ENCODE measurements around the gene ZNF835.

Gene ZNF835

DNA sequence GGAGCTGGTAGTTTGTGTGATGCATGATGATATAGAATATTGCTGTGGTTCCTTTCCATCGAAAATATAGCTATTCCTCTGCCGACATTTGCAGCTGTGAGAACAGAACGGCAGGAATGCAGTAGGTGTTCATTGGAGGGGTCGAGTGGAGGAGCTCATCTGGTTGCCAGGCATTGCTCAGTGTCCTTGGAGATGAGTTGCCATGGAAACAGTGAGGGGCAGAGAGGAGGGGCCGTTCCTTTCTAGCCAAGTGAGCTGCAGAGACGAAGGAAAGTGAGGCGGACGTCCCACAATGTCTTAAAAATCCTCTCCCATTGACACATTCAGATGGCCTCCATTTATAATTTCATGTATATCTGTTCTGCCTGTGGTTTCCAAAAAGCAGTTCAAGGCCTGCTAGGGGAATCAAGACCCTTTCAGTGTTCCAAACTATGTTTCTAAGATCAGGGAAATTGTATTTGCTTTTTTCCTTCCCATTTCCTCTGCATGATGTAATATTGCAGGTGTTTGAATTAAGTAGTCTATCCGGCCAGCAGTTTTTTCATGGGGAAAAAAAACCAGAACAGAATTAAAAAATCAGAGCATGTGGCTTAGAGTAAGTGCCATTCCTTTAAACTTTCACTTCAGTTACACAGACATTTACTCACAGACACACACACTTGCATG is 41.2 kb upstream of the ZNF835 start:
- Histone ChIP-seq H3K79me2 (ENCODE audit: control insufficient read depth, low read length) (no peaks in the 10 kb centered on the region), H3K4me3 (ENCODE audit: low read length) (no peak overlapping the region), H3K27ac (ENCODE audit: low read depth, low read length) (no peak overlapping the region), H3K4me1 (ENCODE audit: control insufficient read depth, low read length) (no peaks in the 10 kb centered on the region), H3K36me3 (ENCODE audit: control insufficient read depth, low read length) (no peaks in the 10 kb centered on the region), H3K27me3 (ENCODE audit: control insufficient read depth, low read length) (no peaks in the 10 kb centered on the region), H3F3A (ENCODE audit: control insufficient read depth, insufficient read depth) (no peaks in the 10 kb centered on the region), H3K9me2 (replicated peaks; ENCODE audit: control insufficient read depth, low read length) (no peaks in the 10 kb centered on the region), H4K20me1 (ENCODE audit: control insufficient read depth, insufficient read depth, low read depth, low read length) (no peaks in the 10 kb centered on the region), H3K4me2 (ENCODE audit: low read length) (no peak overlapping the region), H3K9me3 (ENCODE audit: control insufficient read depth, insufficient read depth, low read length) (no peaks in the 10 kb centered on the region; the same call in 1 of the 2 replicates)
- TF ChIP-seq, protein P1, sequence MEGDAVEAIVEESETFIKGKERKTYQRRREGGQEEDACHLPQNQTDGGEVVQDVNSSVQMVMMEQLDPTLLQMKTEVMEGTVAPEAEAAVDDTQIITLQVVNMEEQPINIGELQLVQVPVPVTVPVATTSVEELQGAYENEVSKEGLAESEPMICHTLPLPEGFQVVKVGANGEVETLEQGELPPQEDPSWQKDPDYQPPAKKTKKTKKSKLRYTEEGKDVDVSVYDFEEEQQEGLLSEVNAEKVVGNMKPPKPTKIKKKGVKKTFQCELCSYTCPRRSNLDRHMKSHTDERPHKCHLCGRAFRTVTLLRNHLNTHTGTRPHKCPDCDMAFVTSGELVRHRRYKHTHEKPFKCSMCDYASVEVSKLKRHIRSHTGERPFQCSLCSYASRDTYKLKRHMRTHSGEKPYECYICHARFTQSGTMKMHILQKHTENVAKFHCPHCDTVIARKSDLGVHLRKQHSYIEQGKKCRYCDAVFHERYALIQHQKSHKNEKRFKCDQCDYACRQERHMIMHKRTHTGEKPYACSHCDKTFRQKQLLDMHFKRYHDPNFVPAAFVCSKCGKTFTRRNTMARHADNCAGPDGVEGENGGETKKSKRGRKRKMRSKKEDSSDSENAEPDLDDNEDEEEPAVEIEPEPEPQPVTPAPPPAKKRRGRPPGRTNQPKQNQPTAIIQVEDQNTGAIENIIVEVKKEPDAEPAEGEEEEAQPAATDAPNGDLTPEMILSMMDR (IDR thresholded peaks at IDR 0.05; ENCODE audit: low read depth, low read length, poor library complexity, severe bottlenecking): no peak
- no peak for TF ChIP-seq EZH2phosphoT487 (IDR thresholded peaks at IDR 0.05; ENCODE audit: borderline replicate concordance, low read length)

DNA sequence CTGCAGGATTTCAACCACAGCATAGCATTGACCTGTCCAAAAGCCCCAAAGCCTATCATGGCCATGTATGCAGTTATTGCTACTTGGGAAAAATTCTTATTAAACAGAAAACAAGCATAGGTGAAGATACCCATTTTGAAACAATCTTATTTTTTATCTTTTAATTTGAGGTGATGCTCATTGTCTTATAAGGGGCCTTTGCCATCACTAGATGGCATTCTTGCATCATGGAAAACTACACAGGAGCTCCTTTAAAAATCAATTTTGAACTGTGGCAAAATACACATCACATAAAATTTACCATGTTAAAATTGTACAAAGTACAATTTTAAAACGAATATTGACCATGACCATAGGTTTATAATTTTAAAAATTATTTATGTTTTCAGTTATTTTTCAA is 38.9 kb upstream of the ZNF835 start:
- Histone ChIP-seq H3K9me3 (ENCODE audit: control insufficient read depth, insufficient read depth, low read length) (no peaks in the 10 kb centered on the region), H3K4me2 (ENCODE audit: low read length) (no peak overlapping the region)
- TF ChIP-seq, protein P1 (IDR thresholded peaks at IDR 0.05; ENCODE audit: low read depth, low read length, poor library complexity, severe bottlenecking): no peak
- no peak for TF ChIP-seq EZH2phosphoT487 (IDR thresholded peaks at IDR 0.05; ENCODE audit: borderline replicate concordance, low read length)

DNA sequence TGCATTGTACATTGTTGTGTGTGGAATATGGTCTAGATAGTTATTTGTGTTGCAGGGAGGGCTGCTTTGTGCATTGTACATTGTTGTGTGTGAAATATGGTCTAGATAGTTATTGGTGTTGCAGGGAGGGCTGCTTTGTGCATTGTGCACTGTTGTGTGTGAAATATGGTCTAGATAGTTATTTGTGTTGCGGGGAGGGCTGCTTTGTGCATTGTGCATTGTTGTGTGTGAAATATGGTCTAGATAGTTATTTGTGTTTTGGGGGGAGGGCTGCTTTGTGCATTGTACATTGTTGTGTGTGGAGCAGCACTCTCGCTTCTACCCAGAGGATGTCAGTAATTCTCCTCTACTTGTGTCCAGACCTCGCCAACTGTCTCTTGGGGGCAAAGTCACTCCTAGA is 36.3 kb upstream of the ZNF835 start:
- Histone ChIP-seq H3K4me2 (ENCODE audit: low read length) (no peak overlapping the region), H3K36me3 (ENCODE audit: control insufficient read depth, low read length) (no peaks in the 10 kb centered on the region), H3K79me2 (ENCODE audit: control insufficient read depth, low read length) (no peaks in the 10 kb centered on the region), H3K27ac (ENCODE audit: low read depth, low read length) (no peak overlapping the region), H4K20me1 (ENCODE audit: control insufficient read depth, insufficient read depth, low read depth, low read length) (no peaks in the 10 kb centered on the region), H3K4me3 (ENCODE audit: low read length) (no peak overlapping the region), H3K9me3 (ENCODE audit: control insufficient read depth, insufficient read depth, low read length) (no peaks in the 10 kb centered on the region), H3K9me2 (replicated peaks; ENCODE audit: control insufficient read depth, low read length) (no peaks in the 10 kb centered on the region), H3F3A (ENCODE audit: control insufficient read depth, insufficient read depth) (no peaks in the 10 kb centered on the region), H3K4me1 (ENCODE audit: control insufficient read depth, low read length) (no peaks in the 10 kb centered on the region), H3K27me3 (ENCODE audit: control insufficient read depth, low read length) (no peaks in the 10 kb centered on the region)
- TF ChIP-seq, protein P1 (IDR thresholded peaks at IDR 0.05; ENCODE audit: low read depth, low read length, poor library complexity, severe bottlenecking): no peak
- TF ChIP-seq EZH2phosphoT487 (IDR thresholded peaks at IDR 0.05; ENCODE audit: borderline replicate concordance, low read length): no peak

More for the DNA sequence above, 38.9 kb upstream of the ZNF835 start:
- Histone ChIP-seq H3K27ac (ENCODE audit: low read depth, low read length) (no peak overlapping the region), H3F3A (ENCODE audit: control insufficient read depth, insufficient read depth) (no peaks in the 10 kb centered on the region), H3K4me1 (ENCODE audit: control insufficient read depth, low read length) (no peaks in the 10 kb centered on the region), H3K36me3 (ENCODE audit: control insufficient read depth, low read length) (no peaks in the 10 kb centered on the region), H3K79me2 (ENCODE audit: control insufficient read depth, low read length) (no peaks in the 10 kb centered on the region), H4K20me1 (ENCODE audit: control insufficient read depth, insufficient read depth, low read depth, low read length) (no peaks in the 10 kb centered on the region), H3K27me3 (ENCODE audit: control insufficient read depth, low read length) (no peaks in the 10 kb centered on the region), H3K4me3 (ENCODE audit: low read length) (no peak overlapping the region), H3K9me2 (replicated peaks; ENCODE audit: control insufficient read depth, low read length) (no peaks in the 10 kb centered on the region)
